Psoas muscle (tissue), 8 donors: ENCODE results near the gene AP2A1. TPM values are rescaled to one million over a fixed set of nuclear protein-coding genes. Genes with fewer than 3 reads are reported as not detected.

Source experiments
- ATAC-seq, 4 donors: fragments of 200-7000 bp; cut with Tn5 transposase; one replicate each; pipeline ENCODE4 v1.9.1; 2020; ENCODE audit warnings: moderate library complexity in 3 of 4, mild to moderate bottlenecking in 2 of 4
- DNase-seq, 2 donors: peaks; one replicate each; pipeline ENCODE4 v3.0.0-alpha.2; 2020
- H3K27ac ChIP-seq: fragments of 200-600 bp; one replicate; pipeline ENCODE4 v1.8.0; 2022
- H3K27me3 ChIP-seq, 3 donors: fragments of 200-600 bp in 1 of 3; one replicate each; pipeline versions ENCODE4 v1.6.1 to v1.8.0; 2013 to 2022; ENCODE audit warnings: low read length in 2 of 3, mild to moderate bottlenecking in 2 of 3, moderate library complexity in 1 of 3; ENCODE audit not compliant: insufficient read depth in 3 of 3
- H3K36me3 ChIP-seq, 2 donors: fragments of 200-600 bp in 1 of 2; one replicate each; pipeline versions ENCODE4 v1.6.1 to v1.8.0; 2013 to 2022; ENCODE audit warnings: low read depth in 1 of 2, mild to moderate bottlenecking in 1 of 2, moderate library complexity in 1 of 2; ENCODE audit not compliant: insufficient read depth in 1 of 2
- H3K4me1 ChIP-seq: fragments of 200-600 bp; one replicate; pipeline ENCODE4 v1.8.0; 2022
- H3K4me3 ChIP-seq: fragments of 200-600 bp; one replicate; pipeline ENCODE4 v1.8.0; 2022; ENCODE audit warnings: mild to moderate bottlenecking
- H3K9me3 ChIP-seq: fragments of 200-600 bp; one replicate; pipeline ENCODE4 v1.8.0; 2022
- WGBS, 3 donors: extraction: QIAGEN DNeasy Blood & Tissue Kit; methylation state at CpG; one replicate each; pipeline versions ENCODE4 v1.1.6 to v1.1.7; 2013; 5-methylcytosine and 5-hydroxymethylcytosine counted together
- intact Hi-C, 2 donors: fragments of 100-400 bp; cut with DNase I; formaldehyde crosslinking; loops; one replicate each; pipeline versions ENCODE4 v1.11.0 to v1.14.2; 2022
- polyA plus RNA-seq, 3 donors: library from polyadenylated mRNA; stranded (reverse); fragments of 200-250 nt; gene quantifications; one replicate each; pipeline ENCODE4 v1.2.3, GENCODE V29; 2013
- total RNA-seq, 4 donors: library from RNA; stranded (reverse); fragmentation: NEBNext Ultra II Directional in 2 of 4; extraction: Animal tissue kit (Norgen Biotek cat#: 25700) in 2 of 4; gene quantifications; one replicate each; pipeline versions ENCODE4 v1.2.1 to v1.2.4, GENCODE V29; 2021 to 2023
- TF ChIP-seq, protein P1 (sequence below): fragments of 200-600 bp; IDR thresholded peaks from one replicate; pipeline ENCODE4 v1.8.0; 2022; ENCODE audit warnings: antibody characterized with exemption
- donor health status: healthy with polysubstance abuse.
- donor health status: DM: no; HTN: no; CAD: no; lungs with moderate emphysema.
- donor health status: Bipolar disorder and iron deficiency.
- donor health status: healthy.
- donor health status: DM: yes; HTN: yes; CAD: no.
- donor health status: DM: no; HTN: no; CAD: no.
- donor health status: DM: no; HTN: no; CAD: no.
- donor health status: DM: yes; HTN: yes; CAD: no.

Gene AP2A1
- total and polyA plus RNA-seq, 7 donors: 58.2 to 102 (median 81.0) TPM

DNA sequence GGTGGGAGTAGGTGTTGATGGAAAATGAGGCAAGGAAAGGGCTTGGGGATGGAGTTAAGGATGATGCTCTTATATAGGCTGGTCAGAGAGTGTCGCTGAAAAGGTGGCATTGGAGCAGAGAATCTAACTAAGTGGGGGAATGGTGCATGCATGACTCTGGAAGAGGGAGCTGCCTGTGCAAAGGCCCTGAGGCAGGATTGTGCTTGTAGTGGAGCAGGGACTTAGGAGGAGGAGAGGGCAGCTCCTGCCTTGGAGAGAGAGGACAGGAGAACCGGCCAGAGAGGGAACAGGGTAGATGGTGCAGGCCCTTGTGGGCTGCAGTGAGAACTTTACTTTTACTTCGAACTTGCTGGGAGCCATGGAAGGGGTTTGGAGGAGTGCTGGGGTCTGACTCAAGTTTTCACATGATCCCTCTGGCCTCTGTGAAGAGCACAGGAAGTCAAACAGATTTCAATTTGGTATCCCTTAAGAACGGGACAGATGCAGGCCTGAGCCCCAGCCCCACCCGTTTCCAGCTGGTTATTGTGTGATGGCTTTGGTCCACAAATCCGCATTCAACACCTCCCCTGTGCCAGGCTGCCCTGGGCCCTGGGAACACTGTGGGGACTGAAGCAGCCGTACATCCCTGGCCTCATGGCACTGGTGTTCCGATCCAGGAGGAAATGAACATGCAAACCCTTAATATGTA lies 7.0 kb downstream of the AP2A1 start:
- H3K4me1 ChIP-seq: peaks cover 6% of the 10 kb centered on the region
- no peak overlapping the region for H3K27ac ChIP-seq
- TF ChIP-seq, protein P1, sequence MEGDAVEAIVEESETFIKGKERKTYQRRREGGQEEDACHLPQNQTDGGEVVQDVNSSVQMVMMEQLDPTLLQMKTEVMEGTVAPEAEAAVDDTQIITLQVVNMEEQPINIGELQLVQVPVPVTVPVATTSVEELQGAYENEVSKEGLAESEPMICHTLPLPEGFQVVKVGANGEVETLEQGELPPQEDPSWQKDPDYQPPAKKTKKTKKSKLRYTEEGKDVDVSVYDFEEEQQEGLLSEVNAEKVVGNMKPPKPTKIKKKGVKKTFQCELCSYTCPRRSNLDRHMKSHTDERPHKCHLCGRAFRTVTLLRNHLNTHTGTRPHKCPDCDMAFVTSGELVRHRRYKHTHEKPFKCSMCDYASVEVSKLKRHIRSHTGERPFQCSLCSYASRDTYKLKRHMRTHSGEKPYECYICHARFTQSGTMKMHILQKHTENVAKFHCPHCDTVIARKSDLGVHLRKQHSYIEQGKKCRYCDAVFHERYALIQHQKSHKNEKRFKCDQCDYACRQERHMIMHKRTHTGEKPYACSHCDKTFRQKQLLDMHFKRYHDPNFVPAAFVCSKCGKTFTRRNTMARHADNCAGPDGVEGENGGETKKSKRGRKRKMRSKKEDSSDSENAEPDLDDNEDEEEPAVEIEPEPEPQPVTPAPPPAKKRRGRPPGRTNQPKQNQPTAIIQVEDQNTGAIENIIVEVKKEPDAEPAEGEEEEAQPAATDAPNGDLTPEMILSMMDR: no peak
- WGBS, 3 donors: 46 to 59% (median 49%) methylated on average over 8 of the region's 8 CpGs
- no peak for ATAC-seq
- H3K27me3 ChIP-seq: no peaks in the 10 kb centered on the region
- H3K9me3 ChIP-seq: no peaks in the 10 kb centered on the region
- intact Hi-C loops: no loop called here
- DNase-seq: no peak
- peaks cover 0 to 4% of the 10 kb centered on the region in 2 donors for H3K36me3 ChIP-seq
- H3K4me3 ChIP-seq: no peak overlapping the region

DNA sequence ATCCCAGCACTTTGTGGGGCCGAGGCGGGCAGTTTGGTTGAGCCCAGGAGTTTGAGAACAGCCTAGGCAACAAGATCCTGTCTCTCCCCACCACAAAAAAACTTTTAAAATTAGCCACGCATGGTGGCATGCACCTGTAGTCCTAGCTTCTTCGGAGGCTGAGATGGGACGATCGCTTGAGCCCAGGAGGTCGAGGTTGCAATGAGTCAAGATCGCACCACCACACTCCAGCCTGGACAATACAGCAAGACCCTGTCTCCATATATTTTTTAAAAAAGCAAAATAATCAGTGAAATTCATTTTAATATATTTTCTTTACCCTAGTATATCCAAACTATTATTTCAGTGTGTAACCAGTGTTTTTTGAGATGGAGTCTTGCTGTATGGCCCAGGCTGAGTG lies 8.2 kb downstream of the AP2A1 start:
- DNase-seq (no peak), ATAC-seq (no peak)
- H3K4me3 ChIP-seq: no peak overlapping the region
- H3K36me3 ChIP-seq: peaks cover 0 to 4% of the 10 kb centered on the region in 2 donors
- no peaks in the 10 kb centered on the region for H3K4me1 ChIP-seq
- intact Hi-C loops: no loop called here
- TF ChIP-seq, protein P1: no peak
- WGBS, 3 donors: 88 to 96% (median 93%) methylated on average over 8 of the region's 8 CpGs
- no peak overlapping the region for H3K27ac ChIP-seq
- no peaks in the 10 kb centered on the region for H3K27me3 ChIP-seq
- H3K9me3 ChIP-seq: no peaks in the 10 kb centered on the region

DNA sequence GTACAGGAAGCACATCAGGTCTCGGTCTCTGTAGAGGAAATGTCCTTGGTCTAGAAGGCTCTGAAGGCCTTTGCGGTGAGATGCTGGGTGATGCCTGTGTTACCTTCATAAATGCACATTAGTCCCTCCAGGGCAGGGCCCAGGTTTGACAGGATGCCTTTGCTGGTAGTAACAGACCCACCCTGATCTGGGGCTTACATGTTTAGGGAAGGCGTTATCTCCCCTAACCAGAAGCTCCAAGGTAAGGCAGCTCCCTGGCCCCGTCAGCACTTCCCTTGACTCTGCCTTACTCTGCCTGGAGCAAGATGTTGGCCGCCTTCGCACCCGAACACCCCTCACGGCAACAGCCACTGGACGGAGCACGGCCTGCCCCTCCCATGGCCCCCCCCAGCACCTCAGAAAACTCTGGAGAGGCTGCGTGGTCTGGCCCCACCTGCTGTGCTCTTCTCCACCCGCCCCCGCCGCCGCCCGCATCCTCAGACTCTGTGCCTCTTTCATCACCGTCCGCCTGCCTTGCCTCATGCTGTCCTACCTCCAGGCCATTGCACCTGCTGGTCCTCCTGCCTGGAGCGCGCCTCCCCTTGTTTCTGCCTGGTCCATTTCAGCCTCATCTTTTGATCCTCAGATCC lies 9.1 kb downstream of the AP2A1 start:
- intact Hi-C loops: no loop called here
- 91 to 94% (median 93%) methylated on average over 14 to 20 of the region's 20 CpGs for WGBS, 3 donors
- H3K27me3 ChIP-seq: no peaks in the 10 kb centered on the region
- no peak overlapping the region for H3K27ac ChIP-seq
- ATAC-seq: peak in 1 of 4 donors; percentile 26
- H3K36me3 ChIP-seq: peaks cover 0 to 4% of the 10 kb centered on the region in 2 donors
- TF ChIP-seq, protein P1: no peak
- H3K4me3 ChIP-seq: no peak overlapping the region
- no peaks in the 10 kb centered on the region for H3K9me3 ChIP-seq
- DNase-seq: no peak
- H3K4me1 ChIP-seq: no peaks in the 10 kb centered on the region

DNA sequence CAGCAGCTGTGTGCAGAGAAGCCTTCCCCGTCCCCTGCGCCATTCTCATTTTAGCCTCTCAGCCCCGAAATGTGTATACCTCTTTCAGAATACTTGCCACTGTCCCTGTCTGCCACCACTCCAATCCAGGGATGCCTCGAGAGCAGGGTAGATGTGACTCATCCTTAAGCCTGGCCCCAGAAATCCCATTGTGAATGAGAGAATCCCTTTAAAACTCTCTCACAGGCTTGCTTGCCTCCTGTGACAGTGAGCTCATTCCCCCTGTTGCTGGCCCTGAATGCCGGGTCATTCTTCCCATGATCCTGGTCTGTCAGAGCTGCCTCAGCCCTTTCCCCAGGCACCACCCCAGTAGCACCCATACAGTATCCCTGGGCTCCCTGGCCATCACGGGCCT lies 9.6 kb downstream of the AP2A1 start:
- ATAC-seq: no peak

More for the DNA sequence above, 9.6 kb downstream of the AP2A1 start:
- Histone ChIP-seq H3K36me3 (peaks cover 0 to 4% of the 10 kb centered on the region in 2 donors), H3K27me3 (no peaks in the 10 kb centered on the region), H3K4me1 (no peaks in the 10 kb centered on the region), H3K9me3 (no peaks in the 10 kb centered on the region), H3K4me3 (no peak overlapping the region), H3K27ac (no peak overlapping the region)
- no peak for DNase-seq
- TF ChIP-seq, protein P1: no peak
- WGBS, 3 donors: 84 to 92% (median 85%) methylated on average over 6 of the region's 6 CpGs
- intact Hi-C loops: no loop called here
